Cardiac atrium fibroblast (primary cell): ENCODE results near the gene TPD52L3. TPM values are rescaled to one million over a fixed set of nuclear protein-coding genes. Genes with fewer than 3 reads are reported as not detected.

ENCODE experiments used
- total RNA-seq: library from RNA; depleted of rRNA; stranded (reverse); fragments of >200 nt; gene quantifications from 2 replicates; pipeline ENCODE4 v1.2.3, GENCODE V29; 2015

The TPD52L3 gene
- total RNA-seq = not detected in 2 replicates

GRCh38 chr9:6328103-6328502 lies at the start of gene TPD52L3:
TSS of gene TPD52L3 (plus strand) at chr9:6328375. CDS start at chr9:6328596, 221 bp downstream.

Other genes with a start within 250 kb of the TPD52L3 start
- 148 and 185 TPM in 2 replicates for gene IL33, start 112.6 kb upstream of the TPD52L3 start, total RNA-seq
- 23.8 and 31.4 TPM in 2 replicates for gene UHRF2, start 84.8 kb downstream of the TPD52L3 start, total RNA-seq